HTR-8/SVneo (cell line): Measurements from ENCODE around the gene TEAD1.

Source experiments
- DNase-seq: peaks from one replicate; pipeline ENCODE4 v3.0.0; 2011; ENCODE audit warnings: low spot score, mixed read lengths; ENCODE audit not compliant: insufficient read length
- FAIRE-seq: peaks from 2 replicates; lab custom pipeline; 2011; peaks lifted over from hg19 to GRCh38; lab: Jason Lieb, UNC

The TEAD1 gene

GRCh38 chr11:12778240-12778905 lies 104.2 kb downstream of the TEAD1 start:
- no peak for DNase-seq
- no peak for FAIRE-seq

- no peak for FAIRE-seq
- no peak for DNase-seq
These were observed 109.5 kb downstream of the TEAD1 start for GRCh38 chr11:12783765-12784164.

GRCh38 chr11:12784445-12784844 lies 110.2 kb downstream of the TEAD1 start:
- no peak for DNase-seq
- no peak for FAIRE-seq

- DNase-seq (no peak), FAIRE-seq (no peak)
These were observed 110.8 kb downstream of the TEAD1 start for GRCh38 chr11:12784987-12785386.

GRCh38 chr11:12785901-12786300 lies 111.7 kb downstream of the TEAD1 start:
- no peak for FAIRE-seq
- DNase-seq: no peak

- no peak for FAIRE-seq
These were observed 112.2 kb downstream of the TEAD1 start for GRCh38 chr11:12786450-12786849.

GRCh38 chr11:12786891-12787290 lies 112.7 kb downstream of the TEAD1 start:
- FAIRE-seq (no peak), DNase-seq (no peak)

More at GRCh38 chr11:12786450-12786849, 112.2 kb downstream of the TEAD1 start:
- DNase-seq: no peak

- DNase-seq: no peak
- no peak for FAIRE-seq
These were observed 113.6 kb downstream of the TEAD1 start for GRCh38 chr11:12787847-12788246.

- no peak for DNase-seq
- no peak for FAIRE-seq
These were observed 114.8 kb downstream of the TEAD1 start for GRCh38 chr11:12789054-12789453.

- no peak for DNase-seq
- FAIRE-seq: no peak
These were observed 115.5 kb downstream of the TEAD1 start for GRCh38 chr11:12789596-12790215.

GRCh38 chr11:12790861-12791616 lies 116.8 kb downstream of the TEAD1 start:
- no peak for FAIRE-seq
- DNase-seq: no peak

GRCh38 chr11:12792018-12792417 lies 117.8 kb downstream of the TEAD1 start:
- FAIRE-seq (no peak), DNase-seq (no peak)

GRCh38 chr11:12792590-12792989 lies 118.4 kb downstream of the TEAD1 start:
- DNase-seq (no peak), FAIRE-seq (no peak)

GRCh38 chr11:12793065-12793464 lies 118.8 kb downstream of the TEAD1 start:
- no peak for DNase-seq
- FAIRE-seq: no peak

GRCh38 chr11:12793506-12793905 lies 119.3 kb downstream of the TEAD1 start:
- DNase-seq (no peak), FAIRE-seq (no peak)

GRCh38 chr11:12794576-12795230 lies 120.5 kb downstream of the TEAD1 start:
- no peak for DNase-seq
- no peak for FAIRE-seq

GRCh38 chr11:12797996-12798395 lies 123.8 kb downstream of the TEAD1 start:
- DNase-seq (no peak), FAIRE-seq (no peak)

GRCh38 chr11:12798609-12799011 lies 124.4 kb downstream of the TEAD1 start:
- no peak for DNase-seq
- no peak for FAIRE-seq

GRCh38 chr11:12799334-12799835 lies 125.2 kb downstream of the TEAD1 start:
- DNase-seq: no peak
- FAIRE-seq: no peak

GRCh38 chr11:12800032-12800671 lies 125.9 kb downstream of the TEAD1 start:
- FAIRE-seq (no peak), DNase-seq (peak; percentile 51)
